HCT116 (cell line): ENCODE data around the gene NBAS.

Source experiments
- CTCF ChIP-seq, 3 experiments: fragments of 200-600 bp in 1 of 3; sonication (generic) in 1 of 3; IDR thresholded peaks in 2 of 3; conservative IDR thresholded peaks in 1 of 3; 2 replicates each; pipeline ENCODE4 v1.5.1; 2012 to 2017; ENCODE audit warnings: low read depth in 2 of 3, low read length in 2 of 3, antibody characterized with exemption in 1 of 3, borderline replicate concordance in 1 of 3, control low read depth in 1 of 3, mild to moderate bottlenecking in 1 of 3, mixed read lengths in 1 of 3, mixed run types in 1 of 3, moderate library complexity in 1 of 3; ENCODE audit not compliant: insufficient read depth in 1 of 3
- ELF1 ChIP-seq: IDR thresholded peaks from 2 replicates; pipeline ENCODE4 v1.6.1; 2012; ENCODE audit warnings: low read depth, borderline replicate concordance
- EZH2phosphoT487 ChIP-seq: fragments of 200-600 bp; IDR thresholded peaks from 2 replicates; pipeline ENCODE4 v1.6.1; 2018; ENCODE audit warnings: antibody characterized with exemption, borderline replicate concordance
- POLR2A ChIP-seq: IDR thresholded peaks from 2 replicates; pipeline ENCODE4 v1.7.0; 2011; ENCODE audit warnings: borderline replicate concordance; ENCODE audit not compliant: insufficient read depth, insufficient read length; ENCODE audit errors: extremely low read depth
- RAD21 ChIP-seq: IDR thresholded peaks from 2 replicates; pipeline ENCODE4 v1.6.1; 2012; ENCODE audit warnings: low read depth, mild to moderate bottlenecking
- REST ChIP-seq: IDR thresholded peaks from 2 replicates; pipeline ENCODE4 v1.6.1; 2012; ENCODE audit warnings: low read depth
- SIN3A ChIP-seq: IDR thresholded peaks from 2 replicates; pipeline ENCODE4 v1.6.1; 2012; ENCODE audit warnings: low read depth
- SP1 ChIP-seq: IDR thresholded peaks from 2 replicates; pipeline ENCODE4 v1.6.1; 2012; ENCODE audit warnings: low read depth
- YY1 ChIP-seq: IDR thresholded peaks from 2 replicates; pipeline ENCODE4 v1.6.1; 2011; ENCODE audit warnings: low read length, low read depth, moderate library complexity, mild to moderate bottlenecking; ENCODE audit not compliant: insufficient replicate concordance; ENCODE audit errors: extremely low read depth

GRCh38 chr2:15200581-15200980 lies 360.6 kb downstream of the NBAS start:
- TF ChIP-seq ELF1 (no peak), POLR2A (no peak), SIN3A (no peak), EZH2phosphoT487 (no peak), RAD21 (no peak), CTCF (IDR thresholded peaks at IDR 0.05 in 2 of 3, conservative IDR thresholded peaks at IDR 0.05 in 1 of 3; ENCODE audit: borderline replicate concordance in 1 of 3, insufficient read depth in 1 of 3, low read depth in 2 of 3, low read length in 2 of 3) (no peak), REST (no peak), YY1 (no peak), SP1 (no peak)
